GM12878 (cell line): Measurements from ENCODE around the gene SRD5A1. TPM values are rescaled to one million over a fixed set of nuclear protein-coding genes. Genes with fewer than 3 reads are reported as not detected.

Experiments
- ATAC-seq: fragments of 200-7000 bp; cut with Tn5 transposase; 3 replicates; pipeline ENCODE4 v1.9.1; 2020; ENCODE audit warnings: mild to moderate bottlenecking, moderate library complexity
- BruUV-seq: library from RNA; stranded (reverse); fragments of 400-500 nt; replicated peaks from 2 replicates; lab custom pipeline; 2021; lab: Mats Ljungman, UMichigan
- CTCF ChIA-PET: fragments of 300-600 bp; sonication (Branson Sonifier 250); formaldehyde crosslinking; extraction: SDS; loops from one replicate; lab custom pipeline; 2021; ENCODE audit warnings: inconsistent platforms; lab: Yijun Ruan, JAX
- POLR2A ChIA-PET: fragments of 350-600 bp; formaldehyde crosslinking; extraction: SDS; loops from one replicate; lab custom pipeline; 2021; ENCODE audit warnings: inconsistent platforms; lab: Charles Lee
- RAD21 ChIA-PET: fragments of 300-600 bp; sonication (Branson Sonifier 250); formaldehyde crosslinking; loops from one replicate; lab custom pipeline; 2023; ENCODE audit warnings: antibody characterized with exemption; ENCODE audit not compliant: unreplicated experiment; lab: Charles Lee
- SMC1A ChIA-PET: fragments of 300-600 bp; sonication (Branson Sonifier 250); formaldehyde crosslinking; loops from one replicate; lab custom pipeline; 2023; ENCODE audit not compliant: unreplicated experiment, uncharacterized antibody; lab: Charles Lee
- DNase-seq: peaks from one replicate; pipeline ENCODE4 v3.0.0-alpha.2; 2011; ENCODE audit warnings: low read depth, low spot score
- FAIRE-seq: peaks from 3 replicates; lab custom pipeline; 2011; peaks lifted over from hg19 to GRCh38; lab: Jason Lieb, UNC
- H2AFZ ChIP-seq: 2 replicates; pipeline ENCODE4 v1.6.0; 2011; ENCODE audit warnings: low read depth, low read length, control low read depth; ENCODE audit not compliant: control insufficient read depth
- H3K27ac ChIP-seq: 2 replicates; pipeline ENCODE4 v1.5.1; 2011; ENCODE audit warnings: control low read depth; ENCODE audit not compliant: control insufficient read depth, insufficient read depth
- H3K27me3 ChIP-seq, 2 experiments: replicated peaks in 1 of 2; 2 replicates each; pipeline versions ENCODE4 v1.6.0 to v1.6.1; 2011; ENCODE audit warnings: low read length in 1 of 2; ENCODE audit not compliant: control insufficient read depth in 2 of 2, insufficient read depth in 2 of 2
- H3K36me3 ChIP-seq, 2 experiments: 2 replicates each; pipeline ENCODE4 v1.5.1; 2011; ENCODE audit warnings: low read length in 1 of 2; ENCODE audit not compliant: control insufficient read depth in 2 of 2, insufficient read depth in 2 of 2
- H3K4me1 ChIP-seq: 2 replicates; pipeline ENCODE4 v1.6.1; 2011; ENCODE audit warnings: mild to moderate bottlenecking, low read length, moderate library complexity, mixed read lengths; ENCODE audit not compliant: control insufficient read depth, insufficient read depth
- H3K4me2 ChIP-seq: 2 replicates; pipeline ENCODE4 v1.6.0; 2011; ENCODE audit warnings: control low read depth; ENCODE audit not compliant: control insufficient read depth, insufficient read depth
- H3K4me3 ChIP-seq: fragments of 200-600 bp; sonication (generic); 2 replicates; pipeline ENCODE4 v1.5.1; 2016
- H3K79me2 ChIP-seq: 2 replicates; pipeline ENCODE4 v1.6.0; 2011; ENCODE audit warnings: low read length; ENCODE audit not compliant: control insufficient read depth, insufficient read depth
- H3K9ac ChIP-seq: 2 replicates; pipeline ENCODE4 v1.8.0; 2011; ENCODE audit warnings: low read length, control low read depth, mixed read lengths; ENCODE audit not compliant: control insufficient read depth, insufficient read depth
- H3K9me3 ChIP-seq: replicated peaks from 3 replicates; pipeline ENCODE4 v1.5.1; 2011; ENCODE audit warnings: mild to moderate bottlenecking, low read length; ENCODE audit not compliant: control insufficient read depth, insufficient read depth
- H4K20me1 ChIP-seq: 2 replicates; pipeline ENCODE4 v1.6.0; 2011; ENCODE audit not compliant: control insufficient read depth, insufficient read depth
- POLR2A ChIP-seq: IDR thresholded peaks from 2 replicates; pipeline ENCODE4 v1.6.1; 2011; ENCODE audit warnings: low read depth, mild to moderate bottlenecking, low read length
- POLR2AphosphoS5 ChIP-seq: IDR thresholded peaks from 2 replicates; pipeline ENCODE4 v1.6.1; 2011; ENCODE audit warnings: mild to moderate bottlenecking, low read length, inconsistent platforms
- TCF12 ChIP-seq: IDR thresholded peaks from 2 replicates; pipeline ENCODE4 v1.6.1; 2011; ENCODE audit warnings: low read depth, mild to moderate bottlenecking, low read length
- USF2 ChIP-seq: IDR thresholded peaks from 2 replicates; pipeline ENCODE4 v1.6.1; 2011; ENCODE audit warnings: low read depth, low read length, improper control_type of control experiment, borderline replicate concordance
- WGBS: methylation state at CpG from one replicate; pipeline ENCODE4 v1.1.6; 2016; ENCODE audit warnings: low lambda C conversion rate; ENCODE audit not compliant: insufficient replicate concordance, insufficient coverage; ENCODE audit errors: missing lambda C conversion rate; 5-methylcytosine and 5-hydroxymethylcytosine counted together
- in situ Hi-C: fragments of 300-500 bp; cut with MboI; formaldehyde crosslinking; loops from 9 replicates; pipeline ENCODE4 v1.14.3; 2018; ENCODE audit warnings: mixed read lengths
- intact Hi-C: fragments of 100-400 bp; cut with micrococcal nuclease; formaldehyde crosslinking; loops from one replicate; pipeline ENCODE4 v1.14.2; 2022; ENCODE audit not compliant: unreplicated experiment
- polyA plus RNA-seq, 11 experiments: library from polyadenylated mRNA; depleted of rRNA in 4 of 11; unstranded in 6 of 11; stranded (reverse) in 5 of 11; fragments of >200 nt; fragmentation: Nextera tagmentation in 4 of 11; fragmentation: Illumina TruSeq in 1 of 11; extraction: Ambion mirVana in 4 of 11; extraction: Trizol in 1 of 11; gene quantifications; 1 replicate in 1 of 11; 2 replicates in 10 of 11; pipeline versions ENCODE4 v1.2.1 to v1.2.3, GENCODE V29; 2011 to 2016; ENCODE audit warnings: inconsistent platforms in 2 of 11, missing spikeins in 2 of 11, low read depth in 1 of 11
- total RNA-seq, 4 experiments: library from RNA; depleted of rRNA in 3 of 4; stranded (reverse); fragments of >200 nt in 3 of 4; fragmentation: Illumina TruSeq in 1 of 4; extraction: Trizol in 1 of 4; gene quantifications; 2 replicates each; pipeline versions ENCODE4 v1.2.1 to v1.2.3, GENCODE V29; 2013 to 2021

The SRD5A1 gene
- total and polyA plus RNA-seq, 10 of the 15 experiments (the other 5 are each of a cell fraction or from before 2014, with no cell fraction given), result 0.76 to 20.1 (median 12.3) TPM

GRCh38 chr5:6598351-6598900, 34.8 kb upstream of the SRD5A1 start:
- TF ChIP-seq TCF12, result no peak
- peak; percentile 52; the same call in 1 of the 2 replicates for TF ChIP-seq POLR2A
- peak; percentile 42; the same call in 1 of the 2 replicates for TF ChIP-seq POLR2AphosphoS5
- BruUV-seq, result no TSS peak
- no peak for FAIRE-seq
- no peak overlapping the region for H3K4me2 ChIP-seq
- SMC1A ChIA-PET, result interaction anchor here (1.5 kb wide), 1 partner anchor 29 kb away, joined by 3 read pairs; no protein-coding TSS in a partner anchor
- no peak for DNase-seq
- no peak overlapping the region for H3K4me3 ChIP-seq
- H2AFZ ChIP-seq, result no peak overlapping the region
- H3K36me3 ChIP-seq, result peaks cover 21 to 26% of the 10 kb centered on the region in 2 experiments
- CTCF ChIA-PET, result interaction anchor here (1.0 kb wide), 2 partner anchors 147 to 1107 kb away, joined by 3 read pairs; no protein-coding TSS in a partner anchor
- no peaks in the 10 kb centered on the region for H3K9me3 ChIP-seq
- no peak overlapping the region for H3K27ac ChIP-seq
- in situ Hi-C loops (loop anchor here (25.0 kb wide), 1 partner anchor 1111 kb away; no protein-coding TSS in a partner anchor), intact Hi-C loops (no loop called here)
- no peaks in the 10 kb centered on the region for H3K79me2 ChIP-seq
- no peaks in the 10 kb centered on the region for H3K27me3 ChIP-seq
- WGBS, result 94% methylated on average over 14 of the region's 14 CpGs
- no peak for ATAC-seq
- no peaks in the 10 kb centered on the region for H4K20me1 ChIP-seq
- RAD21 ChIA-PET, result no interaction called here
- H3K4me1 ChIP-seq, result no peaks in the 10 kb centered on the region
- POLR2A ChIA-PET, result no interaction called here
- H3K9ac ChIP-seq, result no peak overlapping the region

- Histone ChIP-seq H3K27ac (no peak overlapping the region), H3K9ac (no peak overlapping the region), H3K36me3 (peaks cover 28 to 35% of the 10 kb centered on the region in 2 experiments), H3K27me3 (no peaks in the 10 kb centered on the region), H3K9me3 (no peaks in the 10 kb centered on the region), H3K79me2 (no peaks in the 10 kb centered on the region), H3K4me3 (no peak overlapping the region), H2AFZ (no peak overlapping the region), H4K20me1 (no peaks in the 10 kb centered on the region), H3K4me2 (no peak overlapping the region), H3K4me1 (no peaks in the 10 kb centered on the region)
- no peak for ATAC-seq
- no peak for FAIRE-seq
- ChIA-PET SMC1A (interaction anchor here (0.8 to 1.5 kb wide), 2 partner anchors 28 to 352 kb away, joined by 3 read pairs; no protein-coding TSS in a partner anchor), RAD21 (no interaction called here), POLR2A (no interaction called here), CTCF (no interaction called here)
- TSS peak; percentile 58 for BruUV-seq
- in situ Hi-C loops (loop anchor here (25.0 kb wide), 1 partner anchor 1112 kb away; no protein-coding TSS in a partner anchor), intact Hi-C loops (no loop called here)
- TF ChIP-seq POLR2A (peak; percentile 51; the same call in 1 of the 2 replicates), USF2 (no peak)
- no peak for DNase-seq
- WGBS, result over 99% methylated on average over 8 of the region's 8 CpGs
Observed at GRCh38 chr5:6599739-6600138, 33.5 kb upstream of the SRD5A1 start.
